ENCODE results near the gene TBC1D14.
"Not testable (repeated sequence)": the region's sequence is repeated elsewhere in the genome, so short reads cannot be mapped to it uniquely, and the experiment has no call there.

The TBC1D14 gene

DNA sequence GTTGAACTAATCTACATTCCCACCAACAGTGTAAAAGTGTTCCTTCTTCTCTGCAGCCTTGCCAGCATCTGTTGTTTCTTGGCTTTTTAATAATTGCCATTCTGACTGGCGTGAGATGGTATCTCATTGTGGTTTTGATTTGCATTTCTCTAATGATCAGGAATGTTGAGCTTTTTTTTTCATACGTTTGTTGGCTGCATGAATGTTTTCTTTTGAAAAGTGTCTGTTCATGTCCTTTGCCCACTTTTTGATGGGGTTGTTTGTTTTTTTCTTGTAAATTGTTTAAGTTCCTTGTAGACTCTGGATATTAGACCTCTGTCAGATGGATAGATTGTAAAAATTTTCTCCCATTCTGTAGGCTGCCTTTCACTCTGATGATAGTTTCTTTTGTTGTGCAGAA lies 170.3 kb downstream of the TBC1D14 start:
- not testable (repeated sequence) for DNase-seq (ENCODE audit: low read depth, low spot score)

Data from smooth muscle cell of the brain vasculature (primary cell).